Measurements from ENCODE around the gene PTPRT. TPM values are rescaled to one million over a fixed set of nuclear protein-coding genes. Genes with fewer than 3 reads are reported as not detected.

The PTPRT gene
- total RNA-seq, 1 donor from 2014 or later: not detected

- Mint-ChIP-seq H3K4me3 (ENCODE audit: unreplicated experiment) (no peak overlapping the region), H3K4me1 (ENCODE audit: unreplicated experiment) (no peaks in the 10 kb centered on the region), H3K36me3 (ENCODE audit: unreplicated experiment) (no peaks in the 10 kb centered on the region), H3K27me3 (ENCODE audit: unreplicated experiment) (no peaks in the 10 kb centered on the region), H3K27ac (ENCODE audit: unreplicated experiment) (no peak overlapping the region), H3K9me3 (ENCODE audit: unreplicated experiment) (peaks cover 53% of the 10 kb centered on the region)
- TF ChIP-seq CTCF (IDR thresholded peaks at IDR 0.05): no peak
- DNase-seq (ENCODE audit: extremely low spot score, unreplicated experiment): no peak
These were observed 449.4 kb downstream of the PTPRT start for GRCh38 chr20:42740226-42740870.

- DNase-seq (ENCODE audit: extremely low spot score, unreplicated experiment): no peak
- no peak for TF ChIP-seq CTCF (IDR thresholded peaks at IDR 0.05)
- Mint-ChIP-seq H3K4me3 (ENCODE audit: unreplicated experiment) (no peak overlapping the region), H3K36me3 (ENCODE audit: unreplicated experiment) (no peaks in the 10 kb centered on the region), H3K4me1 (ENCODE audit: unreplicated experiment) (no peaks in the 10 kb centered on the region), H3K9me3 (ENCODE audit: unreplicated experiment) (peaks cover 57% of the 10 kb centered on the region), H3K27ac (ENCODE audit: unreplicated experiment) (no peak overlapping the region), H3K27me3 (ENCODE audit: unreplicated experiment) (no peaks in the 10 kb centered on the region)
These were observed 450.0 kb downstream of the PTPRT start for GRCh38 chr20:42739683-42740082.

- H3K4me3 Mint-ChIP-seq (ENCODE audit: unreplicated experiment): no peak overlapping the region
- no peak overlapping the region for H3K27ac Mint-ChIP-seq (ENCODE audit: unreplicated experiment)
- H3K27me3 Mint-ChIP-seq (ENCODE audit: unreplicated experiment): no peaks in the 10 kb centered on the region
- peaks cover 44% of the 10 kb centered on the region for H3K9me3 Mint-ChIP-seq (ENCODE audit: unreplicated experiment)
- no peaks in the 10 kb centered on the region for H3K36me3 Mint-ChIP-seq (ENCODE audit: unreplicated experiment)
- no peak for TF ChIP-seq CTCF (IDR thresholded peaks at IDR 0.05)
- H3K4me1 Mint-ChIP-seq (ENCODE audit: unreplicated experiment): no peaks in the 10 kb centered on the region
- no peak for DNase-seq (ENCODE audit: extremely low spot score, unreplicated experiment)
These were observed 454.2 kb downstream of the PTPRT start for GRCh38 chr20:42735539-42735938.

GRCh38 chr20:42734660-42735368 is 454.9 kb downstream of the PTPRT start:
- Mint-ChIP-seq H3K4me1 (ENCODE audit: unreplicated experiment) (no peaks in the 10 kb centered on the region), H3K36me3 (ENCODE audit: unreplicated experiment) (no peaks in the 10 kb centered on the region), H3K9me3 (ENCODE audit: unreplicated experiment) (peaks cover 44% of the 10 kb centered on the region), H3K27me3 (ENCODE audit: unreplicated experiment) (no peaks in the 10 kb centered on the region), H3K27ac (ENCODE audit: unreplicated experiment) (no peak overlapping the region), H3K4me3 (ENCODE audit: unreplicated experiment) (no peak overlapping the region)
- no peak for TF ChIP-seq CTCF (IDR thresholded peaks at IDR 0.05)
- DNase-seq (ENCODE audit: extremely low spot score, unreplicated experiment): no peak

- Mint-ChIP-seq H3K4me1 (ENCODE audit: unreplicated experiment) (no peaks in the 10 kb centered on the region), H3K27me3 (ENCODE audit: unreplicated experiment) (no peaks in the 10 kb centered on the region), H3K9me3 (ENCODE audit: unreplicated experiment) (peaks cover 6% of the 10 kb centered on the region), H3K27ac (ENCODE audit: unreplicated experiment) (no peak overlapping the region), H3K4me3 (ENCODE audit: unreplicated experiment) (no peak overlapping the region), H3K36me3 (ENCODE audit: unreplicated experiment) (no peaks in the 10 kb centered on the region)
- TF ChIP-seq CTCF (IDR thresholded peaks at IDR 0.05): no peak
- no peak for DNase-seq (ENCODE audit: extremely low spot score, unreplicated experiment)
These were observed 467.8 kb downstream of the PTPRT start for GRCh38 chr20:42721923-42722322.
